Glutamatergic neuron (in vitro differentiated cells): ENCODE results near the gene PRRX1. TPM values are rescaled to one million over a fixed set of nuclear protein-coding genes. Genes with fewer than 3 reads are reported as not detected.

Source experiments
- DNase-seq: peaks from one replicate; pipeline ENCODE4 v3.0.0; 2022
- H3K27ac Mint-ChIP-seq: one replicate; pipeline ENCODE4 v1.8.0; 2020; ENCODE audit warnings: mild to moderate bottlenecking, mixed read lengths, inconsistent platforms; ENCODE audit not compliant: unreplicated experiment
- H3K27me3 Mint-ChIP-seq: one replicate; pipeline ENCODE4 v1.8.0; 2020; ENCODE audit warnings: mild to moderate bottlenecking, moderate library complexity, mixed read lengths, inconsistent platforms; ENCODE audit not compliant: unreplicated experiment
- H3K36me3 Mint-ChIP-seq: one replicate; pipeline ENCODE4 v1.8.0; 2020; ENCODE audit warnings: mild to moderate bottlenecking, mixed read lengths, inconsistent platforms; ENCODE audit not compliant: unreplicated experiment
- H3K4me1 Mint-ChIP-seq: one replicate; pipeline ENCODE4 v1.8.0; 2020; ENCODE audit warnings: mild to moderate bottlenecking, low read depth, mixed read lengths, inconsistent platforms; ENCODE audit not compliant: unreplicated experiment
- H3K4me3 Mint-ChIP-seq: one replicate; pipeline ENCODE4 v1.8.0; 2020; ENCODE audit warnings: mild to moderate bottlenecking, mixed read lengths, inconsistent platforms; ENCODE audit not compliant: unreplicated experiment
- H3K9me3 Mint-ChIP-seq: one replicate; pipeline ENCODE4 v1.8.0; 2020; ENCODE audit warnings: mild to moderate bottlenecking, moderate library complexity, mixed read lengths, inconsistent platforms; ENCODE audit not compliant: unreplicated experiment
- total RNA-seq: library from RNA; stranded (reverse); fragmentation: NEBNext Ultra II Directional; extraction: Animal tissue kit (Norgen Biotek cat#: 25700); gene quantifications from one replicate; pipeline ENCODE4 v1.2.1, GENCODE V29; 2021; ENCODE audit not compliant: unreplicated experiment
- TF ChIP-seq, protein P1 (sequence below): fragments of 200-600 bp; sonication (generic); IDR thresholded peaks from one replicate; pipeline ENCODE4 v1.5.0; 2021; ENCODE audit not compliant: partially characterized antibody, unreplicated experiment

PRRX1 gene
- total RNA-seq, 1 donor from 2014 or later: not detected

DNA sequence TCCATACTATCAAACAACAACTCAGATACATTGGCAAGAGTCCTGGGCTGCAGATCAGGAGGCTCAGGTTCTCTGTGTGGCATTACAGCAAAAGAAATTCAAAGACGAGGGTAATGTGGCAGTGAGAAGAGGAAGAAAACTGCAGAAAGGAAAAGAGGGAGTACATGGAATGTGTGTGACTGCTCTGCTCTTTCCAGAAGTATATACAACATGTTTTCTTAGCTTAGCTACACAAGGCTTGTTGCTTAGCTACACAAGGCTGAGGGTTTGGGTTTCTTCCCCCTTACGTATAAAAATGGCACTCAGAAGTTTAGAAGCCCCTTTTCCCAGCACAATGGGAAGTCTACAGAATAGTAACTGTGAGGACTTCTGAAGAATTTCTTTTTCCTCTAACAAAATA lies 86.0 kb downstream of the PRRX1 start:
- no peaks in the 10 kb centered on the region for H3K4me1 Mint-ChIP-seq
- TF ChIP-seq, protein P1, sequence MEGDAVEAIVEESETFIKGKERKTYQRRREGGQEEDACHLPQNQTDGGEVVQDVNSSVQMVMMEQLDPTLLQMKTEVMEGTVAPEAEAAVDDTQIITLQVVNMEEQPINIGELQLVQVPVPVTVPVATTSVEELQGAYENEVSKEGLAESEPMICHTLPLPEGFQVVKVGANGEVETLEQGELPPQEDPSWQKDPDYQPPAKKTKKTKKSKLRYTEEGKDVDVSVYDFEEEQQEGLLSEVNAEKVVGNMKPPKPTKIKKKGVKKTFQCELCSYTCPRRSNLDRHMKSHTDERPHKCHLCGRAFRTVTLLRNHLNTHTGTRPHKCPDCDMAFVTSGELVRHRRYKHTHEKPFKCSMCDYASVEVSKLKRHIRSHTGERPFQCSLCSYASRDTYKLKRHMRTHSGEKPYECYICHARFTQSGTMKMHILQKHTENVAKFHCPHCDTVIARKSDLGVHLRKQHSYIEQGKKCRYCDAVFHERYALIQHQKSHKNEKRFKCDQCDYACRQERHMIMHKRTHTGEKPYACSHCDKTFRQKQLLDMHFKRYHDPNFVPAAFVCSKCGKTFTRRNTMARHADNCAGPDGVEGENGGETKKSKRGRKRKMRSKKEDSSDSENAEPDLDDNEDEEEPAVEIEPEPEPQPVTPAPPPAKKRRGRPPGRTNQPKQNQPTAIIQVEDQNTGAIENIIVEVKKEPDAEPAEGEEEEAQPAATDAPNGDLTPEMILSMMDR: no peak
- no peak overlapping the region for H3K27ac Mint-ChIP-seq
- no peak overlapping the region for H3K4me3 Mint-ChIP-seq
- H3K27me3 Mint-ChIP-seq: no peaks in the 10 kb centered on the region
- H3K9me3 Mint-ChIP-seq: no peaks in the 10 kb centered on the region
- H3K36me3 Mint-ChIP-seq: no peaks in the 10 kb centered on the region
- no peak for DNase-seq

- Mint-ChIP-seq H3K4me3 (no peak overlapping the region), H3K27ac (no peak overlapping the region), H3K4me1 (no peaks in the 10 kb centered on the region), H3K9me3 (no peaks in the 10 kb centered on the region), H3K27me3 (no peaks in the 10 kb centered on the region), H3K36me3 (no peaks in the 10 kb centered on the region)
- no peak for DNase-seq
- TF ChIP-seq, protein P1: no peak
These were observed 91.9 kb downstream of the PRRX1 start for GRCh38 chr1:170755795-170756194.

DNA sequence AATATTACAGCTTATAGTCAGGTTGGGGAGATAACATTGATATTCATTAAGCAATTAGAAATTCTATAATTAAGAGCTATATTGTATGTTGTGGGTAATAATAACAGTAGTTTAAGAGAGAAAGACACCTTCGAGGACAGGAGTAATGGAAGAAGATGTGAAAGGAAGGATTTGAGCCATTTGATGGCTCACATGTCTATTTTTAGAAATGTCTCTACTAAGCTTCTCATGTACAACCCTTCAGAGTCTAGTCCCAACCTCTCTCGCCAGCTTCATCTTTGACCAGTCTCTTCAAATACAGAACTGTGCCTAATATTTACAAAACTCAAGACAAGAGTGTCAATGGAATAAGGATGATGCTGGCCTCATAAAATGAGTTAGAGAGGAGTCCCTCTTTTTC lies 95.1 kb downstream of the PRRX1 start:
- no peaks in the 10 kb centered on the region for H3K4me1 Mint-ChIP-seq
- H3K4me3 Mint-ChIP-seq: no peak overlapping the region
- no peak for DNase-seq
- H3K36me3 Mint-ChIP-seq: no peaks in the 10 kb centered on the region
- no peak overlapping the region for H3K27ac Mint-ChIP-seq
- H3K27me3 Mint-ChIP-seq: no peaks in the 10 kb centered on the region
- H3K9me3 Mint-ChIP-seq: no peaks in the 10 kb centered on the region
- TF ChIP-seq, protein P1: no peak

DNA sequence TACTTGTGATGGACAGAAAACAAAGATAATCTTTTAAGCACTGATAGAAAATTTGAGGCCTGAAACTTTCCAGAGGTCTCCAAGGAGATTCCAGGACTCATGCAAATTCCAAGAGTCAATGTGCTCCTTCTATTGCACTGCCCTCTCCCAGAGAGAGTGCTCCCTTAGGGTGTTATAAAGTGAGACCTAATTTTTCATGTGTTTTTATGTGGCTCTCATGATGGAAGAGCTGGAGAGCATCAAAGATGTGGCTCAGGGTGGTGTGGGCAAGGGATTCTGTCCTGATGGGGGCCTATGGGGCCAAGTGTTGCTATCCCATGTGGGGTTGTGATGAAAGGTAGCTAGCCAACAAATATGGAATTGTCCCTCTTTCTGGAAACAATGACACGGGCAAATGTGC lies 101.3 kb downstream of the PRRX1 start:
- no peak for DNase-seq
- H3K27me3 Mint-ChIP-seq: no peaks in the 10 kb centered on the region
- no peak overlapping the region for H3K4me3 Mint-ChIP-seq
- no peak overlapping the region for H3K27ac Mint-ChIP-seq
- TF ChIP-seq, protein P1: no peak
- no peaks in the 10 kb centered on the region for H3K4me1 Mint-ChIP-seq
- H3K9me3 Mint-ChIP-seq: no peaks in the 10 kb centered on the region
- H3K36me3 Mint-ChIP-seq: no peaks in the 10 kb centered on the region

- Mint-ChIP-seq H3K4me3 (no peak overlapping the region), H3K36me3 (no peaks in the 10 kb centered on the region), H3K27ac (no peak overlapping the region), H3K4me1 (no peaks in the 10 kb centered on the region), H3K27me3 (no peaks in the 10 kb centered on the region), H3K9me3 (no peaks in the 10 kb centered on the region)
- TF ChIP-seq, protein P1: peak; percentile 10
- no peak for DNase-seq
These were observed 101.9 kb downstream of the PRRX1 start for GRCh38 chr1:170765712-170766330.
